Keratinocyte (primary cell): Measurements from ENCODE around the gene TEN1. TPM values are rescaled to one million over a fixed set of nuclear protein-coding genes. Genes with fewer than 3 reads are reported as not detected.

Source experiments
- DNase-seq: peaks from one replicate; pipeline ENCODE4 v3.0.0-alpha.2; 2011; ENCODE audit warnings: low read depth, missing footprints, low spot score
- FAIRE-seq: peaks from 2 replicates; lab custom pipeline; 2011; peaks lifted over from hg19 to GRCh38; lab: Jason Lieb, UNC
- H2AFZ ChIP-seq: 2 replicates; pipeline ENCODE4 v1.6.0; 2012; ENCODE audit warnings: low read length, control low read depth, inconsistent platforms; ENCODE audit not compliant: control insufficient read depth
- H3K27ac ChIP-seq: 2 replicates; pipeline ENCODE4 v1.5.1; 2011; ENCODE audit warnings: low read length; ENCODE audit not compliant: control insufficient read depth, insufficient read depth
- H3K27me3 ChIP-seq: 3 replicates; pipeline ENCODE4 v1.6.0; 2011; ENCODE audit warnings: low read length; ENCODE audit not compliant: control insufficient read depth, insufficient read depth; ENCODE audit errors: extremely low read depth
- H3K36me3 ChIP-seq, 2 experiments: 2 replicates in 1 of 2; 3 replicates in 1 of 2; pipeline ENCODE4 v1.5.1; 2011; ENCODE audit warnings: low read length in 2 of 2, mild to moderate bottlenecking in 1 of 2; ENCODE audit not compliant: control insufficient read depth in 2 of 2, insufficient read depth in 2 of 2; ENCODE audit errors: extremely low read depth in 1 of 2
- H3K4me1 ChIP-seq: 3 replicates; pipeline ENCODE4 v1.5.1; 2011; ENCODE audit warnings: low read length; ENCODE audit not compliant: control insufficient read depth, insufficient read depth; ENCODE audit errors: extremely low read depth
- H3K4me2 ChIP-seq: 3 replicates; pipeline ENCODE4 v1.6.0; 2011; ENCODE audit warnings: low read depth, low read length; ENCODE audit not compliant: control insufficient read depth, insufficient read depth; ENCODE audit errors: extremely low read depth
- H3K4me3 ChIP-seq, 3 experiments: fragments of 200-600 bp in 1 of 3; sonication (generic) in 1 of 3; 2 replicates in 2 of 3; 3 replicates in 1 of 3; pipeline ENCODE4 v1.5.1; 2011 to 2016; ENCODE audit warnings: low read length in 3 of 3, mild to moderate bottlenecking in 3 of 3, control low read depth in 2 of 3, inconsistent platforms in 1 of 3, low read depth in 1 of 3, mixed read lengths in 1 of 3, mixed run types in 1 of 3, moderate library complexity in 1 of 3; ENCODE audit not compliant: control insufficient read depth in 2 of 3, insufficient read depth in 2 of 3; ENCODE audit errors: extremely low read depth in 1 of 3
- H3K79me2 ChIP-seq: 2 replicates; pipeline ENCODE4 v1.6.0; 2012; ENCODE audit warnings: low read length; ENCODE audit not compliant: control insufficient read depth, insufficient read depth
- H3K9ac ChIP-seq: 3 replicates; pipeline ENCODE4 v1.6.0; 2011; ENCODE audit warnings: low read length; ENCODE audit not compliant: control insufficient read depth, insufficient read depth; ENCODE audit errors: extremely low read depth
- H3K9me1 ChIP-seq: 3 replicates; pipeline ENCODE4 v1.6.0; 2011; ENCODE audit warnings: low read length; ENCODE audit not compliant: control insufficient read depth, insufficient read depth; ENCODE audit errors: extremely low read depth
- H3K9me3 ChIP-seq: 2 replicates; pipeline ENCODE4 v1.5.1; 2012; ENCODE audit warnings: low read depth, low read length; ENCODE audit not compliant: control insufficient read depth
- H4K20me1 ChIP-seq: 3 replicates; pipeline ENCODE4 v1.6.0; 2011; ENCODE audit warnings: low read length; ENCODE audit not compliant: control insufficient read depth, insufficient read depth; ENCODE audit errors: extremely low read depth
- EZH2 ChIP-seq: IDR thresholded peaks from one replicate; pipeline ENCODE4 v1.6.1; 2012; ENCODE audit warnings: inconsistent platforms, mild to moderate bottlenecking, low read length, moderate library complexity
- dilution Hi-C: fragments of 300-500 bp; cut with MboI; formaldehyde crosslinking; loops from one replicate; pipeline ENCODE4 v1.7.0; 2020; ENCODE audit warnings: low sequenced_read_pairs; ENCODE audit not compliant: extremely low pct_ligation_motif_present
- polyA plus RNA-seq, 5 experiments: library from polyadenylated mRNA; depleted of rRNA in 3 of 5; stranded (reverse) in 3 of 5; stranded (forward) in 1 of 5; unstranded in 1 of 5; fragments of >200 nt; gene quantifications; 1 replicate in 1 of 5; 2 replicates in 3 of 5; 3 replicates in 1 of 5; pipeline versions ENCODE4 v1.2.1 to v1.2.3, GENCODE V29; 2011 to 2012; ENCODE audit warnings: missing spikeins in 2 of 5, low read depth in 1 of 5, low replicate concordance in 1 of 5
- TF ChIP-seq, protein P1 (sequence below), 3 experiments: IDR thresholded peaks in 1 of 3; conservative IDR thresholded peaks in 1 of 3; optimal IDR thresholded peaks in 1 of 3; 2 replicates in 2 of 3; 3 replicates in 1 of 3; pipeline versions ENCODE3 to v1.5.1; 2011; ENCODE audit warnings: low read length in 3 of 3, mild to moderate bottlenecking in 3 of 3, moderate library complexity in 2 of 3, control low read depth in 1 of 3, inconsistent platforms in 1 of 3; ENCODE audit not compliant: insufficient read depth in 2 of 3; ENCODE audit errors: extremely low read depth in 1 of 3

The TEN1 gene
- polyA plus RNA-seq, 1 donor (not counting 4 experiments of a cell fraction or from before 2014, with no cell fraction given): 11.7 TPM

DNA sequence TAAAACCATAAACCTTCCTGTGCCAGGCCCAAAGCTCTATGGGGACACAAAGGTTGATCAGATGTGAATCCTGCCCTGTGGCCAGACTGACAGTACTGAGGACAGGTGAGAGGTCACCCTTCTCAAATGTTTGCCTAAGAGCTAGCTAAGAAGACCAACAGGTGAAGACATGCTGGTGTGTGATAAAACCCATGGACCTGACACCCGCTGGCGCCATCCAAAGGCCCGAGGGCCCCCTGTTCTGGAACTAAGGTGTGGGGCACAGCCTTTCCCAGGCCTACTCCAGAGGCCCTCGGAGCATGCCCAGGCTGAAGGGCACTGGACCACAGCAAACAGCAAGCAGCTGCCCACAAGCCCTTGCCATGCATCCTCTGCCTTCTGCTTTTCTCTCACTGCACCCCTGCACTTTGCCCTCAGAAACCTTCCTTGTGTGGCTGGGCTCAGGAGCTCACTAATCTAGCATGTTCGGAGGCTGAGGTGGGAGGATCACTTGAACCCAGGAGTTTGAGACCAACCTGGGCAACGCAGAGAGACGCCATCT, 16.4 kb downstream of the TEN1 start:
- no peak for DNase-seq
- Histone ChIP-seq H3K4me1 (peaks cover 18% of the 10 kb centered on the region), H3K9me3 (no peaks in the 10 kb centered on the region), H3K9ac (no peak overlapping the region), H4K20me1 (no peaks in the 10 kb centered on the region), H3K27ac (no peak overlapping the region), H2AFZ (no peak overlapping the region), H3K36me3 (peaks cover 0 to 3% of the 10 kb centered on the region in 2 experiments), H3K27me3 (no peaks in the 10 kb centered on the region), H3K4me2 (no peak overlapping the region), H3K79me2 (no peaks in the 10 kb centered on the region), H3K9me1 (peaks cover 2% of the 10 kb centered on the region), H3K4me3 (no peak overlapping the region)
- TF ChIP-seq, protein P1, sequence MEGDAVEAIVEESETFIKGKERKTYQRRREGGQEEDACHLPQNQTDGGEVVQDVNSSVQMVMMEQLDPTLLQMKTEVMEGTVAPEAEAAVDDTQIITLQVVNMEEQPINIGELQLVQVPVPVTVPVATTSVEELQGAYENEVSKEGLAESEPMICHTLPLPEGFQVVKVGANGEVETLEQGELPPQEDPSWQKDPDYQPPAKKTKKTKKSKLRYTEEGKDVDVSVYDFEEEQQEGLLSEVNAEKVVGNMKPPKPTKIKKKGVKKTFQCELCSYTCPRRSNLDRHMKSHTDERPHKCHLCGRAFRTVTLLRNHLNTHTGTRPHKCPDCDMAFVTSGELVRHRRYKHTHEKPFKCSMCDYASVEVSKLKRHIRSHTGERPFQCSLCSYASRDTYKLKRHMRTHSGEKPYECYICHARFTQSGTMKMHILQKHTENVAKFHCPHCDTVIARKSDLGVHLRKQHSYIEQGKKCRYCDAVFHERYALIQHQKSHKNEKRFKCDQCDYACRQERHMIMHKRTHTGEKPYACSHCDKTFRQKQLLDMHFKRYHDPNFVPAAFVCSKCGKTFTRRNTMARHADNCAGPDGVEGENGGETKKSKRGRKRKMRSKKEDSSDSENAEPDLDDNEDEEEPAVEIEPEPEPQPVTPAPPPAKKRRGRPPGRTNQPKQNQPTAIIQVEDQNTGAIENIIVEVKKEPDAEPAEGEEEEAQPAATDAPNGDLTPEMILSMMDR (optimal IDR thresholded peaks at IDR 0.05 in 1 of 3, IDR thresholded peaks at IDR 0.05 in 1 of 3, conservative IDR thresholded peaks at IDR 0.05 in 1 of 3; ENCODE audit: extremely low read depth in 1 of 3, insufficient read depth in 2 of 3, low read length in 3 of 3): no peak
- TF ChIP-seq EZH2: no peak
- no peak for FAIRE-seq
- dilution Hi-C loops: no loop called here

DNA sequence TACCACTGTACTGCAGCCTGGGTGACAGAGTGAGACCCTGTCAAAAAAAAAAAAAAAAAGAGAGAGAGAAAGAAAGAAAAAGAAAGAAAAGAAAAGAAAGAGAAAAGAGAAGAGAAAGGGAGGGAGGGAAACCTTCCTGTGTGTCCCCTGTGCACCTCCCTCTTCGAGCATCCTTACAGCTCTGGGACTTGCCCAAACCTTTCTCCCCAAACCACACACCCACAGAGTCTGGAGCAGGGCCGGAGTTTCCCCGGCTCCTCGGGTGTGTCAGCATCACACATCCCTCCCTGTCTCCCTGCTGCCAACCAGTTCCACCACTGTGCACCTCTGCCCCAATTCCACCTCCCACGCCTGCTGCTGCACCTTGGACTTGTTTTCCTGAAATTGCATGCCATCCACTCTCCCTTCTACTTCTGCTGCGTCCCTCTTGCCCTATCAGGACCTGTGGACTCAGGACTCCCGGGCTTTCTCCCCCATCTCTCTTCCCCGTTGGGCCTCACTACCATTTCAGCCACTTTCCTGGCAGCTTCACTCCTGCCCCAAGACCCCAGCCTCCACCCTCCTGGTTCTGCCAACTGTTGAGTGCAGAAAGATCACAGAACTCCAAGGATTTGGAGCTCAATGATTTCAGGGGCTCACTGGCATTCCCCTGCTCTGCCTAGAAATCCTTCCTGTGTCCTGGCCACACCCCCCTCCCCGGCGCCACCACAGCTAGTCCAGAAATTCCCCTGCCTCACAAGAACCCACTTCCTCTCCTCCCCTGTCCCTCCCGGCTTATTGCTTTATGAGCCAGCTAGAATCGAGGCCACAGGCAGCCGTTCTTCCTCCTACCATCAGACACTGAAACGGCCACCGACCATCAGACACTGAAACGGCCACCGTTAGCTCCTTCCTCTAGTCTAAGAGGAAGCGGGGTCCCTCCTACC, 17.9 kb downstream of the TEN1 start:
- Histone ChIP-seq H3K9me3 (no peaks in the 10 kb centered on the region), H3K4me1 (peaks cover 18% of the 10 kb centered on the region), H3K4me3 (no peak overlapping the region), H3K36me3 (peaks cover 0 to 2% of the 10 kb centered on the region in 2 experiments), H3K9me1 (peaks cover 2% of the 10 kb centered on the region), H4K20me1 (no peaks in the 10 kb centered on the region), H3K27me3 (no peaks in the 10 kb centered on the region), H3K4me2 (peak overlapping the region; percentile 29), H2AFZ (peak overlapping the region; percentile 16), H3K79me2 (no peaks in the 10 kb centered on the region), H3K27ac (peak overlapping the region; percentile 76), H3K9ac (peak overlapping the region; percentile 64)
- TF ChIP-seq, protein P1 (optimal IDR thresholded peaks at IDR 0.05 in 1 of 3, IDR thresholded peaks at IDR 0.05 in 1 of 3, conservative IDR thresholded peaks at IDR 0.05 in 1 of 3; ENCODE audit: extremely low read depth in 1 of 3, insufficient read depth in 2 of 3, low read length in 3 of 3): no peak
- no peak for TF ChIP-seq EZH2
- dilution Hi-C loops: no loop called here
- FAIRE-seq (peak; percentile 84), DNase-seq (no peak)
